Body of pancreas (tissue), 4 donors: ENCODE results near the gene NLN.

ENCODE experiments used
- POLR2A ChIP-seq, 3 donors: fragments of 450-650 bp; IDR thresholded peaks; one replicate each; pipeline ENCODE4 v1.6.1; 2016; ENCODE audit warnings: antibody characterized with exemption in 3 of 3, mild to moderate bottlenecking in 2 of 3
- TF ChIP-seq, protein P1 (sequence below), 7 experiments: fragments of 450-650 bp in 4 of 7; fragments of 200-600 bp in 3 of 7; sonication (generic) in 3 of 7; IDR thresholded peaks; one replicate each; pipeline ENCODE4 v1.5.1; 2016 to 2019; ENCODE audit warnings: antibody characterized with exemption in 7 of 7

DNA sequence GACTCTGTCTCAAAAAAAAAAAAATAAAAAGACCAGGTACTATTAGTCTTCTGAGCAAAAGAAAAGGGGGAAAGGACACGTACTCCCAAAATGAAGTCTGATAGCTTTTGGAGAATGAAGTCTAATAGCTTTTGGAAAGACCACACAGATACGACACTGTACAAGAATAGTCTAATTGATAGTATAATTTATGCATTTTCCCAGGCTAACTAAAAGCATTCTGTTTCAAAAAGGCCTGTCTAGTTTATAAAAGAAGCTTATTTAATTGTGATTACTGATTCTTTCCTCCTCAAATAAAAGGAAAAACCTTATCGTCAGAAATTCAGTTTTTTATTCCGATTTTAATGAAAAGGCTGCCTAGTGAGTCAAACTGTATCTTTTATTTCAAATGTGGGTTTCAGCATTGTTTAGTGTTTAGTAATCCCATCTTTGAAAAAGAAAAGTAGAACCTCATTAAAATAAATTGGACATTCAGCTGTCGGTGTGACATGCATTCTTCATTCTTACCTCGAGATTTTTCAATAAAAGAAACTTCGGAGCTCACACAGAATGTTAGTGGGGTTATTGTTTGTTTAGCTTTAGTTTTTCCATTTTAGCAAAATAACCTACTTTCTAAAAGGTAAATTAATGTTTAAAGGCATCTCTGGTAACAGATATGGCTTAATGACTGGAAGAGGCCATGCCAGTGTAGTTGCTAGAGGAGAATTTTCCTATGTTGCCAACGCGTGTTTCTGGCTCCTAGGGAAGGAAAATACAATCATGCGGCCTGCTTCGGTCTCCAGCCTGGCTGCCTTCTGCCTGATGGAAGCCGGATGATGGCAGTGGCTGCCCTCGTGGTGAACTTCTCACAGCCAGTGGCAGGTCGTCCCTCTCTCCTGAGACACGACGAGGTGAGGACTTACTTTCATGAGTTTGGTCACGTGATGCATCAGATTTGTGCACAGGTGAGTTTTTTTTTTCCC is 70.0 kb downstream of the NLN start:
- TF ChIP-seq, protein P1, sequence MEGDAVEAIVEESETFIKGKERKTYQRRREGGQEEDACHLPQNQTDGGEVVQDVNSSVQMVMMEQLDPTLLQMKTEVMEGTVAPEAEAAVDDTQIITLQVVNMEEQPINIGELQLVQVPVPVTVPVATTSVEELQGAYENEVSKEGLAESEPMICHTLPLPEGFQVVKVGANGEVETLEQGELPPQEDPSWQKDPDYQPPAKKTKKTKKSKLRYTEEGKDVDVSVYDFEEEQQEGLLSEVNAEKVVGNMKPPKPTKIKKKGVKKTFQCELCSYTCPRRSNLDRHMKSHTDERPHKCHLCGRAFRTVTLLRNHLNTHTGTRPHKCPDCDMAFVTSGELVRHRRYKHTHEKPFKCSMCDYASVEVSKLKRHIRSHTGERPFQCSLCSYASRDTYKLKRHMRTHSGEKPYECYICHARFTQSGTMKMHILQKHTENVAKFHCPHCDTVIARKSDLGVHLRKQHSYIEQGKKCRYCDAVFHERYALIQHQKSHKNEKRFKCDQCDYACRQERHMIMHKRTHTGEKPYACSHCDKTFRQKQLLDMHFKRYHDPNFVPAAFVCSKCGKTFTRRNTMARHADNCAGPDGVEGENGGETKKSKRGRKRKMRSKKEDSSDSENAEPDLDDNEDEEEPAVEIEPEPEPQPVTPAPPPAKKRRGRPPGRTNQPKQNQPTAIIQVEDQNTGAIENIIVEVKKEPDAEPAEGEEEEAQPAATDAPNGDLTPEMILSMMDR (IDR thresholded peaks at IDR 0.05), result no peak
- TF ChIP-seq POLR2A (IDR thresholded peaks at IDR 0.05), result no peak
